Liver (tissue), 9 donors: ENCODE measurements around the gene AP3S1. TPM values are rescaled to one million over a fixed set of nuclear protein-coding genes. Genes with fewer than 3 reads are reported as not detected.
A peak's percentile ranks its signal among the peaks of the same experiment; 100 is the strongest.

Experiments
- DNase-seq: peaks from one replicate; pipeline ENCODE4 v3.0.0-alpha.2; 2017; ENCODE audit warnings: low spot score
- H3K27ac ChIP-seq, 2 donors: one replicate each; pipeline ENCODE4 v1.7.0; 2013; ENCODE audit warnings: inconsistent platforms in 2 of 2, low read length in 2 of 2, control low read depth in 1 of 2, low read depth in 1 of 2, mild to moderate bottlenecking in 1 of 2
- H3K27me3 ChIP-seq, 4 donors: one replicate each; pipeline versions ENCODE4 v1.6.1 to v1.7.0; 2013; ENCODE audit warnings: low read length in 3 of 4, inconsistent platforms in 1 of 4, mild to moderate bottlenecking in 1 of 4, moderate library complexity in 1 of 4; ENCODE audit not compliant: control insufficient read depth in 4 of 4, insufficient read depth in 4 of 4
- H3K36me3 ChIP-seq, 4 donors: one replicate each; pipeline versions ENCODE4 v1.6.1 to v1.7.0; 2013; ENCODE audit warnings: low read length in 3 of 4, mild to moderate bottlenecking in 3 of 4, low read depth in 1 of 4, moderate library complexity in 1 of 4; ENCODE audit not compliant: control insufficient read depth in 4 of 4, insufficient read depth in 3 of 4
- H3K4me1 ChIP-seq, 4 donors: one replicate each; pipeline versions ENCODE4 v1.6.1 to v1.7.0; 2013; ENCODE audit warnings: low read length in 3 of 4, mild to moderate bottlenecking in 3 of 4, moderate library complexity in 1 of 4; ENCODE audit not compliant: control insufficient read depth in 4 of 4, insufficient read depth in 4 of 4
- H3K4me3 ChIP-seq, 3 donors: one replicate each; pipeline versions ENCODE4 v1.6.1 to v1.7.0; 2013; ENCODE audit warnings: low read length in 3 of 3, control low read depth in 1 of 3, low read depth in 1 of 3, mild to moderate bottlenecking in 1 of 3
- H3K9ac ChIP-seq, 2 donors: one replicate each; pipeline ENCODE4 v1.7.0; 2013; ENCODE audit warnings: low read length in 2 of 2, mild to moderate bottlenecking in 2 of 2, moderate library complexity in 2 of 2, control low read depth in 1 of 2, low read depth in 1 of 2
- H3K9me3 ChIP-seq, 4 donors: one replicate each; pipeline versions ENCODE4 v1.6.1 to v1.7.0; 2013; ENCODE audit warnings: low read length in 3 of 4; ENCODE audit not compliant: control insufficient read depth in 4 of 4
- CTCF ChIP-seq: fragments of 150-350 bp; IDR thresholded peaks from 2 replicates; pipeline ENCODE4 v1.5.1; 2017; ENCODE audit warnings: improper control_type of control experiment, low read depth, low read length; ENCODE audit not compliant: missing input control
- FOXA1 ChIP-seq: IDR thresholded peaks from 2 replicates; pipeline ENCODE4 v1.6.1; 2016; ENCODE audit warnings: antibody characterized with exemption
- FOXA2 ChIP-seq: IDR thresholded peaks from 2 replicates; pipeline ENCODE4 v1.6.1; 2016; ENCODE audit warnings: antibody characterized with exemption
- GABPA ChIP-seq, 2 donors: IDR thresholded peaks in 1 of 2; conservative IDR thresholded peaks in 1 of 2; 2 replicates each; pipeline ENCODE4 v1.6.1; 2016; ENCODE audit warnings: antibody characterized with exemption in 2 of 2, mild to moderate bottlenecking in 1 of 2, moderate library complexity in 1 of 2
- HNF4A ChIP-seq, 2 donors: conservative IDR thresholded peaks; 2 replicates each; pipeline ENCODE4 v1.6.1; 2016; ENCODE audit warnings: antibody characterized with exemption in 2 of 2, mild to moderate bottlenecking in 2 of 2
- HNF4G ChIP-seq: IDR thresholded peaks from 2 replicates; pipeline ENCODE4 v1.6.1; 2016; ENCODE audit warnings: antibody characterized with exemption
- JUND ChIP-seq, 2 donors: IDR thresholded peaks; 2 replicates each; pipeline ENCODE4 v1.6.1; 2016; ENCODE audit warnings: antibody characterized with exemption in 2 of 2
- NR2F2 ChIP-seq: IDR thresholded peaks from 2 replicates; pipeline ENCODE4 v1.6.1; 2016; ENCODE audit warnings: antibody characterized with exemption
- RAD21 ChIP-seq, 2 donors: IDR thresholded peaks; 2 replicates each; pipeline ENCODE4 v1.6.1; 2016; ENCODE audit warnings: antibody characterized with exemption in 2 of 2, mild to moderate bottlenecking in 2 of 2
- RXRA ChIP-seq, 2 donors: IDR thresholded peaks; 2 replicates each; pipeline ENCODE4 v1.6.1; 2017 to 2018; ENCODE audit warnings: antibody characterized with exemption in 2 of 2, mild to moderate bottlenecking in 1 of 2
- SP1 ChIP-seq: IDR thresholded peaks from 2 replicates; pipeline ENCODE4 v1.6.1; 2018; ENCODE audit warnings: antibody characterized with exemption, mild to moderate bottlenecking
- YY1 ChIP-seq: IDR thresholded peaks from 2 replicates; pipeline ENCODE4 v1.6.1; 2016; ENCODE audit warnings: antibody characterized with exemption, mild to moderate bottlenecking
- WGBS: extraction: QIAGEN DNeasy Blood & Tissue Kit; methylation state at CpG from one replicate; pipeline ENCODE4 v1.1.7; 2013; 5-methylcytosine and 5-hydroxymethylcytosine counted together
- polyA plus RNA-seq, 2 donors: library from polyadenylated mRNA; stranded (reverse) in 1 of 2; unstranded in 1 of 2; fragments of 200-250 nt in 1 of 2; fragments of >200 nt in 1 of 2; fragmentation: Nextera tagmentation in 1 of 2; extraction: Ambion mirVana in 1 of 2; gene quantifications; one replicate each; pipeline versions ENCODE4 v1.2.1 to v1.2.3, GENCODE V29; 2013 to 2015
- total RNA-seq, 2 donors: library from RNA; depleted of rRNA; stranded (reverse); fragments of >200 nt; gene quantifications; one replicate each; pipeline ENCODE4 v1.2.3, GENCODE V29; 2014
- TF ChIP-seq, protein P1 (sequence below): IDR thresholded peaks from 2 replicates; pipeline ENCODE4 v1.6.1; 2016; ENCODE audit warnings: antibody characterized with exemption
- TF ChIP-seq, protein P2 (sequence below): IDR thresholded peaks from 2 replicates; pipeline ENCODE4 v1.6.1; 2016; ENCODE audit warnings: antibody characterized with exemption
- TF ChIP-seq, protein P3 (sequence below): IDR thresholded peaks from 2 replicates; pipeline ENCODE4 v1.6.1; 2016; ENCODE audit warnings: antibody characterized with exemption
- donor health status: healthy.
- donor health status: healthy.
- donor health status: healthy.
- donor health status: healthy.
- donor health status: healthy.

Gene AP3S1
- total and polyA plus RNA-seq, 4 donors: 32.7 to 52.7 (median 40.9) TPM

- Histone ChIP-seq H3K4me1 (peaks cover 5 to 15% (median 10%) of the 10 kb centered on the region in 4 donors), H3K27ac (no peak overlapping the region), H3K36me3 (peaks cover 0 to 17% (median 12%) of the 10 kb centered on the region in 4 donors), H3K27me3 (no peaks in the 10 kb centered on the region), H3K9ac (no peak overlapping the region), H3K4me3 (no peak overlapping the region), H3K9me3 (no peaks in the 10 kb centered on the region)
- DNase-seq: no peak
- WGBS: 58% methylated on average over 5 of the region's 5 CpGs
- TF ChIP-seq YY1 (no peak), FOXA1 (no peak), RXRA (IDR thresholded peaks at IDR 0.05) (peak in 1 of 2 donors; percentile 39), HNF4G (peak; percentile 43), HNF4A (conservative IDR thresholded peaks at IDR 0.05) (peak; percentile 83 to 85), NR2F2 (no peak), SP1 (peak; percentile 46), GABPA (IDR thresholded peaks at IDR 0.05 in 1 of 2, conservative IDR thresholded peaks at IDR 0.05 in 1 of 2) (no peak), RAD21 (IDR thresholded peaks at IDR 0.05) (peak in 1 of 2 donors; percentile 28)
- TF ChIP-seq, protein P1, sequence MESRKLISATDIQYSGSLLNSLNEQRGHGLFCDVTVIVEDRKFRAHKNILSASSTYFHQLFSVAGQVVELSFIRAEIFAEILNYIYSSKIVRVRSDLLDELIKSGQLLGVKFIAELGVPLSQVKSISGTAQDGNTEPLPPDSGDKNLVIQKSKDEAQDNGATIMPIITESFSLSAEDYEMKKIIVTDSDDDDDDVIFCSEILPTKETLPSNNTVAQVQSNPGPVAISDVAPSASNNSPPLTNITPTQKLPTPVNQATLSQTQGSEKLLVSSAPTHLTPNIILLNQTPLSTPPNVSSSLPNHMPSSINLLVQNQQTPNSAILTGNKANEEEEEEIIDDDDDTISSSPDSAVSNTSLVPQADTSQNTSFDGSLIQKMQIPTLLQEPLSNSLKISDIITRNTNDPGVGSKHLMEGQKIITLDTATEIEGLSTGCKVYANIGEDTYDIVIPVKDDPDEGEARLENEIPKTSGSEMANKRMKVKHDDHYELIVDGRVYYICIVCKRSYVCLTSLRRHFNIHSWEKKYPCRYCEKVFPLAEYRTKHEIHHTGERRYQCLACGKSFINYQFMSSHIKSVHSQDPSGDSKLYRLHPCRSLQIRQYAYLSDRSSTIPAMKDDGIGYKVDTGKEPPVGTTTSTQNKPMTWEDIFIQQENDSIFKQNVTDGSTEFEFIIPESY: peak; percentile 18
- TF ChIP-seq, protein P2, sequence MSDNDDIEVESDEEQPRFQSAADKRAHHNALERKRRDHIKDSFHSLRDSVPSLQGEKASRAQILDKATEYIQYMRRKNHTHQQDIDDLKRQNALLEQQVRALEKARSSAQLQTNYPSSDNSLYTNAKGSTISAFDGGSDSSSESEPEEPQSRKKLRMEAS: peak; percentile 72
These were observed 11.8 kb upstream of the AP3S1 start for GRCh38 chr5:115829913-115830312.

GRCh38 chr5:115831163-115831768 lies 10.5 kb upstream of the AP3S1 start:
- Histone ChIP-seq H3K4me1 (peaks cover 5 to 15% (median 10%) of the 10 kb centered on the region in 4 donors), H3K27ac (peak overlapping the region; percentile 31 to 59), H3K9me3 (no peaks in the 10 kb centered on the region), H3K4me3 (no peak overlapping the region), H3K9ac (no peak overlapping the region), H3K36me3 (peaks cover 0 to 27% (median 19%) of the 10 kb centered on the region in 4 donors), H3K27me3 (no peaks in the 10 kb centered on the region)
- TF ChIP-seq YY1 (peak; percentile 20), FOXA2 (peak; percentile 76), FOXA1 (peak; percentile 56), NR2F2 (no peak), SP1 (no peak), JUND (IDR thresholded peaks at IDR 0.05) (no peak), RAD21 (IDR thresholded peaks at IDR 0.05) (peak; percentile 95 to 97), CTCF (peak; percentile 86), HNF4A (conservative IDR thresholded peaks at IDR 0.05) (peak; percentile 33 to 52), RXRA (IDR thresholded peaks at IDR 0.05) (peak; percentile 32 to 37)
- TF ChIP-seq, protein P3, sequence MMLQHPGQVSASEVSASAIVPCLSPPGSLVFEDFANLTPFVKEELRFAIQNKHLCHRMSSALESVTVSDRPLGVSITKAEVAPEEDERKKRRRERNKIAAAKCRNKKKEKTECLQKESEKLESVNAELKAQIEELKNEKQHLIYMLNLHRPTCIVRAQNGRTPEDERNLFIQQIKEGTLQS: no peak
- DNase-seq: no peak
- 47% methylated on average over 2 of the region's 2 CpGs for WGBS
